Activated T-cell treated with anti-CD3 and anti-CD28 coated beads for 48 hours (primary cell): Measurements from ENCODE around the gene SH3GL1.
A peak's percentile ranks its signal among the peaks of the same experiment; 100 is the strongest.

Experiments used
- DNase-seq: peaks from one replicate; pipeline ENCODE4 v3.0.0-alpha.2; 2020; ENCODE audit warnings: low read depth

Gene SH3GL1

DNA sequence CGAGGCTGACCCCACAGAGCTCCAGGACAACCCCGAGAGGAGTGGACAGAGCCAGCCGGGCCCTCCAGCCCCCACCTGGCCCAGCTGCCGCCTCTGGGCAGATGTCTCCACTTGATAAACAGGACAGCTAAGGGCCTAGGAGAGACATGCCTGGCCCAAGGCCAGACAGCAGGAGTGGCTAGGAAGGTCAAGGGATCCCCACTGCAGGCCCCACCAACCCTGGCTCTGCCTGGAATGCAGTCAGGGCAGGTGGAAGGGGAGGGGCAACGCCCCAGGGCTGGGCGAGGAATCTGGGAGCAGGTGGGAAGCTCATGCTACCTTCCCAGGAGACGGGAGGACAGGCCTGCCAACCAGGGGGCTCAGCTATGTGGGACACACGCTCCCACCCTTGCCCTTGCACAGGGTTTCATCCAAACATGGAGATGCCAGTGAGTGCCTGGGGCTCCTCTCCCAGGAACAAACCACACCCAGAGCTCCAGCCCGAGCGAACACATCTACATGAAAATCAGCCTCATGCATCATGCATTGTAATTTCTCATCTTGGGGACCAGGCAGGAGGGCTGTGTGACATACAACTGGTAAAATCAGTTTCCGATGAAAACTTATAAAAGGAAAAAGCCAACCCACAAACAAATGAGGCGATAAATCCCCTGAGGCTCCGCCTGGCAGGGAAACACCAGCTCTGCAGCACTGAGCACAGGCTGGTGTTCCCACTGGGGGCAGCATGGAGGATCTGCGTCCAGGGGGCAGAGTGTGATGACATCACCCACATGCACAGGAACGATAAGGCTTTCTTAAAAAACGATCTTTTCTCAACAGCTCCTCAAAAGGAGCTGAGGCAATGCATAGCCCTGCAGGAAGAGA is 25.0 kb downstream of the SH3GL1 start:
- DNase-seq: no peak

DNA sequence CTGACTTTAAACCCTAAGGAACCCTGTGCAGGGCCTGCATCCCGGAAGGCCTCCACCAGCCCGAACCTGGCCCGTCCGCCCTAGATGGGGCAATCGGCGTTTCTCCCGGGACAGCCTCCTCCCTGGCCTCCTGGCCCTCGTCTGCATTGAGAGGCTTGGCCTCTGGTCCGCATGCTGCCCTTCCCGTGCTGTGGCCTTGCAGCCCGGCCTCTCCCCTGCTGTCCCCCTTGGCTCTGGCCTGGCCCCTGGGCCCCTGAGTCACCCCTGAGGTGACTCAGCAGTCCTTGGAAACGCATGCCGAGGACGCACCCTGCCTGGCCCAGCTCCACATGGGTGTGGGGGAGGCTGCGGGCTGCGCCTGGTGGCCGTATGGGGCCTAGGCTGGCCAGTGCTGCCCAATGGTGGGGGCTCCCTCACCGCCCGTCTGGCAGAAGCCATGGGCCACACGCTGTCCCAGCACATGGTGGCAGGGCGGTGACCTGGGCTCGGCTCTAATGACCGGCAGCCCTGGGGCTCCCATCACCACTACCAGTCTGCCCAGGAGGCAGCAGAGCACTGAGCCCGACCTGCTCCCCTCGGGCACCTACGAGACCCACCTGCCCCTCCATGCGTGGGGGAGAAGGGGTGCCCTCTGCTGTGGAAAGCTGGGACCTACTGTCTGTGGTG is 25.7 kb downstream of the SH3GL1 start:
- no peak for DNase-seq

- DNase-seq: no peak
Observed at GRCh38 chr19:4373601-4374497, 26.5 kb downstream of the SH3GL1 start.

GRCh38 chr19:4373013-4373367 is 27.4 kb downstream of the SH3GL1 start:
- no peak for DNase-seq

DNA sequence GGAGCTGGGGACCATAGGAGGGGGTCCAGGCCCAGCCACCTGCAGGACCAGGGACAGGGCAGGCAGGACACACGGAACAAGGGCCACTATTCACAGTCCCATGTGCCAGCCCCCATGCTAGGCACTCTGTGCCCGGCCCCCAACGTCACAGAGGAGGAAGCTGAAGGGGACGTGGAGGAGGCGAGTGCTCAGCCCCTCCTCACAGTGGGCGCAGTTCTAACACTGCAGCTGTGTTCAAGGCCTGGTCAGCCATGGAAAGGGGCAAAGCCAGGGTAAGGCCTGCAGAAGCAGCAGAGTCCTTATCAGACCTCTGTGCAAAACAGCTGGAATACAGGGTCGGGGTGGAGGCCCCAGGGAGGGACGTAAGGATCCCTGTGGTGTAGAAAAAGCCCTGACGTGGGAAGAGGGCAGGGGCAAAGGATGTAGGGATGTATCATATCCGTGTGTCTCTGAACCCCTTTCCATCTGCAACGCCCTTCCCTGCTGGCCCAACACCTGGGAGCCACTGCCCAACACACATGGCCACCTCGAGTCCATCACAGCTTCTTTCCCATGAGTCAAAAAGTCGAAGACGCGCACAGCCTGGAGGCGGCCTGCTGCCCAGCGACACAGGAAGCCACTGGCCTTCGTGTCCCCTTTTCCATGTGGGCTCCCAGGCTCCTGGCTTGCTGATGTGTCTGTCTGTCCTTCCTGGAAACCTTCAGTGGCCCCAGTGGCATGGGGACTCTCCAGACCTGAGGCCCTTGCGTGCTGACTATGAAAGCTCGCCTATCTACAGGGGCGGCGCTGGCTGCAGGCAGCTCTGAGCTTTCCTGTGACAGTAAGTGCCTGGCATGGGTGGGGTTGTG is 28.0 kb downstream of the SH3GL1 start:
- DNase-seq: no peak

- no peak for DNase-seq
Observed at GRCh38 chr19:4371247-4372164, 28.8 kb downstream of the SH3GL1 start.

DNA sequence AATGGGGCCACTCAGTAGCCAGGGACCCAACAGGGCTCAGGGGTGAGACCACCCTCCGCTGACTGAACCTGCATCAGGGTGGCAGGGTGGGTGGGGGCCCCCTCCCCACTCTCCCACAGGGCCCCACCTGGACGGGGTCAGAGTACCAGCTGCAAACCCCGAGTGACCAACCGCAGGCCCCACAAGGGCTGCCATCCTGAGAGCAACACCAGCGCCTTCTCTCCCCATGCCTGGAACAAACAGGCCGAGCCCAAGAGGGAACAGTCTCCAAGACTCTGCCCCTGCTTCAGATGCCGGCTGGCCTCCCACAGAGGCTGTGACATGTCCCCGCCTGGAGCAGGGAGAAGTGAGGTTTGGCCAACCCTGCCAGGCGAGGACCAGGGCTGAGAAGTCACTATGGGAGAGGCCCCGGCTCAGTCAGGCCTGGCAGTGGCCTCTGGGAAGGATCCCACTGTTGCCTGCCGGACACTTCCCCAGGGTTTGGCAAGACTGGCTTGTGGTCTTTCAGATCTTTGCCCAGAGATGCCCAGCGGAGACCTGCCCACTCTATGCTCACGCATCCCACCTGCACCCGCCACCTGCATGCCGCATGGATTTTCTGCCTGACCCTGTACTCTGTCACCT is 29.8 kb downstream of the SH3GL1 start:
- no peak for DNase-seq

GRCh38 chr19:4369888-4370260 is 30.5 kb downstream of the SH3GL1 start:
- peak; percentile 79 for DNase-seq

DNA sequence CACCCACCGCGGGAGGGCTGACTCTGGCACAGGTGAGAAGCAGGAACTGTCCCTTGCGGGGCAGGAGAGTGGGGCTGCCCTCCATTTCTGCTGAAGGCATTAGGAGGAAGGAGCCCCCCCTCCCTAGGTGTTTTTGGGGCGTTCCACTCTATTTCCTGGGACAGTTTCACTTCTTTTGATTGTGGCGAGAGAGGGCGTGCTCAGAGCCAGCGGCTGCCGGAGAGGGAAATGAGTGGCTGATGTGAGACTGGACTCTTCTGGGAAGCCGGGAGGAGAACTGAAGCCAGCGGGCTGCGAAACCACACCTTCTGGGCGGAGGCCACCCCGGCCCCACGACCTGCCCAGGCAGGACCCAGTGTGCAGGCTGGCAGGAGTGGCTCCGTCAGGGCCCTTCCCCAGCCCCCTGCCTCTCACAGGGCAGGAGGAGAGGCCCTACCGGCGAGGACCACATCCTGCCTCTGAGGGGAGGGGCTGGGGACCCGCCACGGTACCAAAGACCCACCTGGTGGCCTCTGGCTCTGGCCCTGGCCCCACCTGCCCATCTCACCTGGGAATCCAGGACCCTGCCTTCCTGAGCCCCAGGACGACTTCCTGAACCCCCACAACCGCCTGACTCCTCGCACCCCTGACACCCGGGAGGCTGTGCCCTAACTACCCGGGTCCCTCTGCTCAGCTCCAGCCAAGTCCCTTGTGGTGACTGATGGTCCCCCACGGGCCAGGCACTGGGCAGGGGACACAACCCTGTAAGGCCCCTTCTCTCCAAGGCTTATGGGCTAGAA is 31.0 kb downstream of the SH3GL1 start:
- peak; percentile 66 for DNase-seq

GRCh38 chr19:4368128-4368820 is 32.1 kb downstream of the SH3GL1 start:
- no peak for DNase-seq

DNA sequence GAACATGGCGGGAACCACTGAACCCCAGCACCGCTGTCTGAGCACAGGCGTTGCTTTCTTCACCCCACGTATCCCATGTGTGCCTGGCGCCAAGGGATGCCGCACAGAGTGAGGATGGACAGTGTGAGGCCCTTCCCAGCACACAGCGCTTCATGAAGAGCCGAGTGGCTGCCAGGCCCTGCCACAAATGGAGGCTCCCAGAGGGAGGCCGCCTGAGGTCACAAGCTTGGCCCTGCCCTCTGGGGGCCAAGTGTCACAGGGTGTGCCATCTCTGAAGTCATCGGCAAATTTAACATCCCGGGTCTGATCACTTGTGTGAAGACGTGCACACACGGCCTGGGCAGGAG is 32.6 kb downstream of the SH3GL1 start:
- no peak for DNase-seq

DNA sequence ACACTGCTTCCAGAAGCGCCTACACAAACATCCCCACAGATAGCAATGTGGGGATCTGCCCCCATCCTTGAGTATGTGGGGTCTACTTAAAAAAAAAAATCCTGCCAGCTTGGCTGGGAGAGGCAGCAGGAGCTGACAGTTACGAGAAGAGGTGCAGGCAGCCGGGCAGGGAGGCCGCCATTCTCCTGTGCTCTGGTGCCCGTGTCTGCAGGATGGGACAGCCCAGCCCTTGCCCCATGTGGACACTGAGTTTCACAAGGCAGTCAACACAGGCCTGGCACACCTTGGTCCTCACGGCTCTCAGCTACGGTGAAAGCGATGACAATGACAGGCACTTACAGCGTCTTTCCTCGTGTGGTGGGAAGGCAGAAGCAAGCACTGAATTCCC is 33.0 kb downstream of the SH3GL1 start:
- no peak for DNase-seq

GRCh38 chr19:4366666-4367335 is 33.5 kb downstream of the SH3GL1 start:
- DNase-seq: no peak

DNA sequence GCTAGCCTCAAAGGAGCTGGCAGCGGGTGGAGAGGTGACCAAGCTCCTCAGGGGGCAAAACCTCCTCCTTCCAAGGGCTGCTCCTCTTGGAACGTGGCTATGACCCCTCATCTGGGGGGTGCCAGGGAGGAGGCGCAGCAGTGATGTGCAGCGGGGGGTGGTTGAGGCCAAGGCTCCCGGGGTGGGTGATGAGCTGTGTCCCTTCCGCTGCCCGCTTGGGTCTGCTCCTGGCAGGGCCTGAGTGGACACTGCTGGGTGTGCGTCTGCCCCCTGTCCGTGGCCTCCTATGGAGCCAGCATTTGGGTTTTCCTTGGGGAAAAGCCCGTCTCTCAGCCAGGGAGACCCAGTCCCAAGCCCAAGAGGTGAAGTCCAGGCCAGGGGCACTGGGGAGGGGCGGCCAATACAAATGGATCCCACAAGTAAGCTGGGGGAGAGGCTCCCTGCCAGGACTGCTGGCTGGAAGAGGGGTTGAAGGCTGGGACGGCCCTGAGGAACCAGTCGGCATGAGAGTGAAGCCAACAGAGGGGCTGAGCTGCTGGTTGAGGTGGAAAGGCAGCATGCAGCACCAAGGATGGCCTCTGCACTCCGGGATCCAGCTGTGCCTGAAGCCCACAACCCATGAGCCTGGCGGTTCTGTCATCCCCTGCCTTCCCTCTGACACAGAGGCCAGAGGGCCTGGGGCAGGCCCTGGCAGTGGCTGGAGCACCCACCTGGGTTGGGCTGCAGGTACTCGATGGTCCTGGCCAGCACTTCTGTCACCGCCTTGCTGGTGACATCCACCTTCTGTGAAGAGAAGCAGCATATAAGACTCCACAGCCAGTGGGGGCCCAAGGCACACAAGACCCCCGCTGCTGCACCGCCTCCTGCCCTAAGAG is 34.3 kb downstream of the SH3GL1 start:
- DNase-seq: no peak

GRCh38 chr19:4365341-4365740 is 35.0 kb downstream of the SH3GL1 start:
- DNase-seq: no peak

DNA sequence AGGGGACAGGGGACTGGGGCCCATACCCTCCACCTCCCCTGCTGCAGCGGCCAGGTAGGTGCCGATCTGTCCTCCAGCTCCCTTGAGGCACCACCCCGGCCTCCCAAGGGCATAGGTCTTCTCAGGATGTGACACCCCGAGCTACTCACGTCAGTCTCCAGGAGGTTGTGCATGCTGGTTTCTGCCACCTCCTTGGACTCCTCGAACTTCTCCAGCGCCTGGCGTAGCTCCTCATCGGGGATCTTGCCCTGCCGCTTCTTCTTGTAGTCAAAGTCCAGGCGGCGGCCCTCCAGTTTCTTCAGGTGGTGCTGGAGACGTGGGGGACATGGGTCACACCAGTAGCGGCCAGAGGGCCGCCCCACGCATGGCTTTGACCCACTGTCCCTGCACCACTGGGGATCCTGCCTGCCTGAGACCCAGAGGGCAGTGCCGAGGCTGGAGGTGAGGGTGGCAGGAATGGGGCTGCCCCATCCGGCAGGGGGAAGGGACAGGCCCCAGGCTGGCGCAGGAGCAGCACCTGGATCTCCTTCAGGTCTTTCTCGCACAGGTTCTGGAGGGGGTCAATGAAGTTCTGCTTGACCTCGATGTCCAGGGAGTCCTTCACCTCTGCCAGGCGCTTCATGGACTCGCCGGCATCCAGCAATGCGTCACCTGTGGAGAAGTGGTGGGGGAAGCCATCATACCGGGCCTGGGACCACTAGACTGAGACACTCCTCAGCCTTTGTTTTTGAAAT is 36.6 kb downstream of the SH3GL1 start:
- DNase-seq: no peak
